ENCODE results near the gene COPE.

COPE gene

GRCh38 chr19:18901491-18901890 is 17.7 kb downstream of the COPE start:
- TF ChIP-seq CTCF (IDR thresholded peaks at IDR 0.05): no peak
- no peak overlapping the region for H3K4me3 ChIP-seq
- DNase-seq (ENCODE audit: low spot score): no peak
- no peak overlapping the region for H3K27ac ChIP-seq

DNA sequence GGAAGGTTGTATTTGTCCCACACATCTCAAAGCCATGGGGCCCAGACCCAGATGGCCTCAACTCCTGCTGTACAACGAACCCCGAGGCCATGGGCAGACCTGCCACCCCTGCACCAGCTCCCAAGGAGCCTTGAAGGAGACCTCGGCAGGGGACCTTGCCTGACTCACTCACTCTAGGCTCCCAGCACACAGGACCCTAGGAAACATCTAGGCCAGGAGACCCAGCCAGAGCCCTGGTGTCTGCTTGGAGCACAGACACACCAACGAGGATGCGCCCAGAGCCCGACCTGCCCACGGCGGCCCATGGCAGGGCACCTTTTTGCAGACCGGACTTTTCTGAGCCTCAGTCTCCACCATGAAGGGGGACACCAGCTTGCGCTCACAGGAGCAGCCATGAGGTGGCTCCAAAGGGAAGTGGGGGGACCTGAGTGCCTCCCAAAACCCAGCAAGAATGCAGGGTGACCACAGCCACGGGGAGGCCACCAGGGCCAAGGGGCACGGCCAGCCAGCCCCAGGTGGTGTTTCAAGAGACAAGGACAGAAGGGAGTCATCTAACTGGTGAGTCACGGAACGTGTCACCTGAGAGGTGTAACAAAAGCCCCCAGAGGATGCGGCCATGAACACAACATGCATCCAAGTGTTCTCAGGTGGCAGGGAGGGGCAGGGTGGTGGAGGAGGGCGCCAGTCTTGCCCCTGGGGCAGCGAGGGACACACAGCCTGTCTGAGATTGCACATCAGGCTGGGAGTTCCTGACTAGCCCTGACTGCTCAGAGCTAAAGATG is 18.3 kb downstream of the COPE start:
- no peak overlapping the region for H3K4me3 ChIP-seq
- TF ChIP-seq CTCF (IDR thresholded peaks at IDR 0.05): no peak
- DNase-seq (ENCODE audit: low spot score): no peak
- H3K27ac ChIP-seq: no peak overlapping the region

DNA sequence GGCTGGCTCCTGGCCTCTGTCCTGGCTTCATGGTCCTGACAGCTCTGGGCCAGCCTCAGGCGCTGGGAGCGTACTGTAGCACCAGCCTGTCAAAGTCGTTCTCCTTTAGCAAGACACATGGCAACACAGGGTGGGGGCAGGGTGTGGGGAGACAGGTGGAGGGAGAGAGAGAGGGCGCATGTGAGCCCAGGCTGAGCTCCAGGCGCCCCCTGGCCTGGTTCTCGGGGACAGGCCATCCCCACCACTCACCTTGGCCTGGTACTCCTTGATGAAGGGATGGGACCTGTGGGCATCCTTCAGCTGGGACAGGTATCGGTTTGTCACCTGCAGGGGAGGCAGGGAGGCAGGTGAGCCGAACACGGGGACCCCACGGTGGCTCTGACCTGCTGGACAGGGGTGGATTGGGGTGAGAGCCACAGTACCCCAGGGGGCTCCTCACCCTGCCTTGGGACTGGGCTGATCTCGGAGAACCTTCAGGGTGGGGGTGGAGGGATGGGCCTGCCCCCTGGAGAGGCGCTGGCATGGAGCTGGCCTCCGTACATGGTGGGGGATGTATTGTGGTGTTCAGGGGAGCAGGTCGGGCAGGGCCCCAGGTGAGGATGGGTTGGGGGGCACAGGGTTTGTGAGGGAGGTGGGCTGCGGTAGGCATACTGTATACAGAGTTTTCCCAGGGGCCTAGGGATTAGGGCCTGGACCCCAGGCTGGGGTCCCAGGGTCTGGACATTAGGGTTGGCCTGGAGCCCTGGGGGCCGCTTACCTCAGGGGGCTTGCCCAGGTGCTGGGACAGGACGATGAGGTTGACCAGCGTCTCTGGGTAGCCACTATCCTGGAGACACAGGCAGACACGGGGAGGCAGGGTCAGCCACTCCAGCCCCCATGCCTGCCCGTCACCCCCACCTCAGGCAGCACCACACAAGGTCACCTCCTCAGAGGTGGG is 19.3 kb downstream of the COPE start:
- DNase-seq (ENCODE audit: low spot score): no peak
- no peak for TF ChIP-seq CTCF (IDR thresholded peaks at IDR 0.05)
- H3K27ac ChIP-seq: no peak overlapping the region

GRCh38 chr19:18898607-18899408 is 20.4 kb downstream of the COPE start:
- DNase-seq (ENCODE audit: low spot score): no peak
- peak overlapping the region in 1 of 2 donors; percentile 28 for H3K27ac ChIP-seq

More for the DNA sequence above, 19.3 kb downstream of the COPE start:
- no peak overlapping the region for H3K4me3 ChIP-seq

GRCh38 chr19:18898081-18898606 is 21.0 kb downstream of the COPE start:
- no peak for DNase-seq (ENCODE audit: low spot score)
- Histone ChIP-seq H3K27ac (peak overlapping the region in 1 of 2 donors; percentile 28), H3K4me3 (no peak overlapping the region)
- no peak for TF ChIP-seq CTCF (IDR thresholded peaks at IDR 0.05)

More at GRCh38 chr19:18898607-18899408, 20.4 kb downstream of the COPE start:
- no peak overlapping the region for H3K4me3 ChIP-seq
- TF ChIP-seq CTCF (IDR thresholded peaks at IDR 0.05): no peak

Data from coronary artery (tissue), 2 donors.